HG03159 (cell line): Measurements from ENCODE around the gene HSBP1L1.

Experiments
- ATAC-seq: cut with Tn5 transposase; IDR thresholded peaks from one replicate; pipeline ENCODE4 v1.9.1; 2021; ENCODE audit warnings: mild to moderate bottlenecking, moderate library complexity; ENCODE audit not compliant: unreplicated experiment

HSBP1L1 gene

GRCh38 chr18:79928563-79928960 lies 35.9 kb upstream of the HSBP1L1 start:
- no peak for ATAC-seq

GRCh38 chr18:79930020-79930642 lies 34.3 kb upstream of the HSBP1L1 start:
- ATAC-seq, result no peak

- ATAC-seq, result no peak
These were observed 33.0 kb upstream of the HSBP1L1 start for GRCh38 chr18:79931475-79931874.

GRCh38 chr18:79932907-79933306 lies 31.5 kb upstream of the HSBP1L1 start:
- no peak for ATAC-seq

- no peak for ATAC-seq
These were observed 30.7 kb upstream of the HSBP1L1 start for GRCh38 chr18:79933765-79934164.

- ATAC-seq, result no peak
These were observed 29.9 kb upstream of the HSBP1L1 start for GRCh38 chr18:79934311-79935097.

- no peak for ATAC-seq
These were observed 29.4 kb upstream of the HSBP1L1 start for GRCh38 chr18:79935098-79935480.

- ATAC-seq, result no peak
These were observed 28.9 kb upstream of the HSBP1L1 start for GRCh38 chr18:79935499-79935898.

GRCh38 chr18:79935925-79936324 lies 28.5 kb upstream of the HSBP1L1 start:
- no peak for ATAC-seq

GRCh38 chr18:79936641-79937040 lies 27.8 kb upstream of the HSBP1L1 start:
- no peak for ATAC-seq

- no peak for ATAC-seq
These were observed 27.2 kb upstream of the HSBP1L1 start for GRCh38 chr18:79937103-79937860.

- ATAC-seq, result no peak
These were observed 26.2 kb upstream of the HSBP1L1 start for GRCh38 chr18:79938196-79938595.

GRCh38 chr18:79939096-79939495 lies 25.3 kb upstream of the HSBP1L1 start:
- ATAC-seq, result no peak

GRCh38 chr18:79940126-79940813 lies 24.2 kb upstream of the HSBP1L1 start:
- ATAC-seq, result no peak

- no peak for ATAC-seq
These were observed 23.5 kb upstream of the HSBP1L1 start for GRCh38 chr18:79940814-79941472.

GRCh38 chr18:79941473-79942119 lies 22.8 kb upstream of the HSBP1L1 start:
- no peak for ATAC-seq

GRCh38 chr18:79942211-79942610 lies 22.2 kb upstream of the HSBP1L1 start:
- ATAC-seq, result no peak

- ATAC-seq, result no peak
These were observed 21.4 kb upstream of the HSBP1L1 start for GRCh38 chr18:79942786-79943607.

- ATAC-seq, result no peak
These were observed 20.8 kb upstream of the HSBP1L1 start for GRCh38 chr18:79943608-79944125.
